SHP77 (cell line): Measurements from ENCODE around the gene EXOSC10.
"Not testable (repeated sequence)": the region's sequence is repeated elsewhere in the genome, so short reads cannot be mapped to it uniquely, and the experiment has no call there.

Experiments
- DNase-seq, 2 experiments: peaks; one replicate each; lab custom pipeline; 2025; lab: John Stamatoyannopoulos, UW

Gene EXOSC10

DNA sequence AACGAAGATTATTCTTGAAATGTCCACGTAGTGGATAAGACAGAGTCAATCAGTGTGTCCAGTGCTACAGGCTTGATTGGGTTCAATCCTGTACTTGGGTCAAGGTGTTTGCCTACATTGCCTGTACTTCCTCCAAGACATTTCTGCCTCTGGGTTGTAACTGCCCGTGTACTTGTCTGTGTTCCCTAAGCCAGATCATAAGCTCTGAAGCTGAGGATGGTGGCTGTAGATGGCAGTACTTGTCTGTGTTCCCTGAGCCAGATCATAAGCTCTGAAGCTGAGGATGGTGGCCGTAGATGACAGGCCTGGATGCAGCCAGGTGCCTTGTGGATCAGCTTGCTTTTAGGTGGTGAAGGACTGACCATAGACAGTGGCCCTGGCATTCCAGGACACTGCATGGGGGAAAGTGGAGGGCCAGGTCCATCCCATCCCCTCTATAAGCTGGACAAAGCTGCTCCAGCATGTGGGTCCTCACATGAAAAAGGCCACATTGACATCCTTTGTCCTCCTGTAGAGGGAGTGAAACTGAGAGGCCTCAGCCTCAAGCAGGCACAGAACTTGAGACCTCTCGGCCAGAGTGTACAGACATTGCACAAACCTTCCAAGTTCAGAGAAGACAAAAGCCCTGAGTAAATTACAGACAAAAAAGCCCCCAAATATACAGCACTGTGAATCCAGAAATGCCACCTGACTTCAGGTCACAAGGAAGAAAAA is 37.9 kb downstream of the EXOSC10 start:
- no peak for DNase-seq

DNA sequence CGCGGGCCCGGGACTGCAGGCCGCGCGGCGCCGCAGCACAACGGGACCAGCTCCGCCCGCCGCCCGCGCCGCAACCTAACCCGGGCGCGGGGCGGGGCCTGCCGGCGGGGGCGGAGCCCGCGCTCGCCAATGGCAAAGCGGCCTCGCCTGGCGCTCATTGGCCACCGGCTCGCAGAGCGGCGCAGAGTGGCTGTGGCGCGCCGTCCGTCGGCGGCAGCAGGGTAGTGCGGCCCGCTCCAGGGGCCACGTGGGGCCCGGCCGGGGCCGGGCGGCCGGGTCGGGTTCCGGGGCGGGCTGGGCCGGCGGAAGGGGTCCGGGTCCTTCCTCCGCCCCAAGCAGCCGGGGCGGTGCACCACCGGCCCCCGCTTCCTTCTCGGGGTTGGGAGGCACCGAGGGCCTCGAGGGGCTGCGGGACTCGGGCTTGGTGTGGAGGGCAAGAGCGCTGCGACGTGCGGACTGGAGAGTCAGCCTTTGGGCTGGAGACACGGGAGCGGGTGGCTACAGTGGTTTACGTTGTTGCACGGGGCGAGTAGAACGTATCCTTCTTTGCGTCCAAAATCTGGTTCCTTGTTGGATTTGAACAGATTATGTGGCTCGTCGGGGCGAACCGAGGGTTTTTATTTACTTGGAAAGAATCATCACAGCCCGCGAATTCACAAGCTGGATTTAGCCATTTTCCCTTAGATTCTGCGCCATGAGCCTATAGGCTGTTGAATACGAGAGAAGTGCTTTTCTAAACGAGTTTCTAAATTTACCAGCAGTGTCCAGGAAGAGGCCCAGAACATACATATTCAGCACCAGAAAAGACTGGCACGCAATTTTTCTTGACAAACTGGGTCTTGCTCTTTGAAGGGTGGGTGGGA is 39.5 kb downstream of the EXOSC10 start, which contains the start of gene SRM:
Gene SRM (minus strand): TSS at position 51 of the 863 bp plus-strand sequence. CDS start 75 bp downstream, outside the sequence.
- peak; percentile 68 to 89 for DNase-seq

DNA sequence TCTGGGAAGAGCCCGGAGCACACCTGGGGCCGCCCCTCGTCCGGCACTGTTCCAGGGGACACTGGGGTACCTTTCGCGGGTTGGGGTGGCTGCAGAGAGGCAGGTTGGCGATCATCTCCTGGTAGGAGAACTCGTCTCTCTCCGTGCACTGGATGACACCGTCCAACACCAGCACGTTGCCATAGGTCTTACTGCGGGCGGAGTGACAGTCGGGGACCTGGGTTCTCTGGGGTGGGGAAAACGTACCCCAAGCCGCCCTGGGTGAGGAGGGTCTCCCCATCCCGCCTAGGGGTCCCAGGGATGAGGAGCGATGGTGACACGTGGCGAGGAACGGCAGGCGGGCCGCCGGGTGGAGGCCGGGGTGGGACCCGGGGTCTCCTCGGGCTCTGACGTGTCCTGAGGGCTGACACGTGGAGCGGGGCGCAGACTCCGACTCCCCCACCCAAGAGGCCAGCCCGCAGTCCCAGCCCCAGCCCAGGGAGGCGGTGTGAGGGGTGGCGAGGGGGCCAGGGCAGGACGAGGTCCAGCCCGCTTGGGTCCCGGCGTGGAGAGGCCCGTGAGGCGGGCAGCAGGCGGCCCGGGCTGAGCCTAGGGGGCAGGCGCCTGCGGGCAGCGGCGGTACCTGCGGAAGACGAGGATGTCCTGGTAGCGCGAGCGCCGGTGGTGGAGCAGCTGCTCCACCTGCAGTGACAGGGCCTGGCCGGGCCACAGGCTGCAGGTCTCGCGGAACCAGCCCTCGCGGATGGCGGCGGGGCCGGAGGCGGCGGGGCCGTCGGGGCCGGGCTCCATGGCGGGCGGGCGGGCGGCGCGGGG is 40.3 kb downstream of the EXOSC10 start:
- DNase-seq, result no peak

DNA sequence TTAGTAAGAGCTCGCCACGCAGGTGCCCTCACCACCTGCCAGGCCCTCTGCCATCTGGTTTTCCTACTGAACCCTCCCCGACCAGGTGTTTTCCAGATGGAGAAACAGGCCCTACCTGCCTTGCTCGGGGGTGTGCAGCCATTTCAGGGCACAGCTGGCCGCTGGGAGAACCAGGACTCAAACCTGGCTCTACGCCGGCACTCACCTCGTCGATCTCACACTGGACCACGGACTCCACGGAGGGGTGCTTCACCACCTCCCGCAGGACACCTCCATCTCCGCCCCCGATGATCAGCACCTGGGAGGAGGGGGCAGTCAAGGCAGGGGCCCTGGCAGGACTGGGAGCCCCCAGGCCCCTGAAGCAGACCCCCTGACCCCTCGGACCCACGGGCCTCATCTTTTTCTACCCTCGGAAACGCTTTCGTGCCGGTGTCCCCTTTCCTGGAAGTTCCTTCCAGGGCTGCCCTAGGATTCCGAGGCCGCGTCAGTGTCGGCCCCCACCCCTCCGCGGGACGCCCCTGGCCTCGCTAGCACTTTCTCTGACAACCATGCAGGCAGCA is 41.0 kb downstream of the EXOSC10 start:
- no peak for DNase-seq

DNA sequence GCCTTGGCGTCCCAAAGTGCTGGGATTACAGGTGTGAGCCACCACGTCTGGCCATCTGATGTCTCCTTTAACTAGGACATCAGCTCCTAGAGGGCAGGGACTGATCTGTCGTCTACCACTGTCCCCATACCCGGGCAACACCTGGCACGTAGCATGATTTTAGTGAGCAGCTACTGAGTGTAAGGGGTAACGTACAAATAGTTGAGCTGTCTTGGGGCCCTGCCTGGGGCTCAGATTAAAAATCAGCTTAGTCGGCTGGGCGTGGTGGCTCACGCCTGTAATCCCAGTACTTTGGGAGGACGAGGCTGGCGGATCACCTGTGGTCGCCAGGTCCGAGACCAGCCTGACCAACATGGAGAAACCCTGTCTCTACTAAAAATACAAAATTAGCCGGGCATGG is 41.6 kb downstream of the EXOSC10 start:
- no peak for DNase-seq

DNA sequence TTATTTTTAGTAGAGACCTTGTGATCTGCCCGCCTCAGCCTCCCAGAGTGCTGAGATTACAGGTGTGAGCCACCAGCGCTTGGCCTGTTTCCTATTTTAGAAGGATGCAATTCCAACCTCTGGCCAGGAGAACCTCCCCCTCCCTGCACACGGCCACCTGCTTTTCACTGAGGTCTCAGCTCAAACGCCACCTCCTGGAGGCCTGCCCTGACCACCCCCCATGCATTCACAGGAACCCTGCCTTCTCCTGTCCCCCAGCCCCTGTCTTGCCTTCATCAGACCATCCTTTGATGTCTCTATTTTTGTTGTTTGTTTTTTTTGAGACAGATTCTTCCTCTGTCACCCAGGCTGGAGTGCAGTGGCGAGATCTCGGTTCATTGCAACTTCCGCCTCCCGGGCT is 42.2 kb downstream of the EXOSC10 start:
- DNase-seq, result peak in 1 of 2 experiments; percentile 13

DNA sequence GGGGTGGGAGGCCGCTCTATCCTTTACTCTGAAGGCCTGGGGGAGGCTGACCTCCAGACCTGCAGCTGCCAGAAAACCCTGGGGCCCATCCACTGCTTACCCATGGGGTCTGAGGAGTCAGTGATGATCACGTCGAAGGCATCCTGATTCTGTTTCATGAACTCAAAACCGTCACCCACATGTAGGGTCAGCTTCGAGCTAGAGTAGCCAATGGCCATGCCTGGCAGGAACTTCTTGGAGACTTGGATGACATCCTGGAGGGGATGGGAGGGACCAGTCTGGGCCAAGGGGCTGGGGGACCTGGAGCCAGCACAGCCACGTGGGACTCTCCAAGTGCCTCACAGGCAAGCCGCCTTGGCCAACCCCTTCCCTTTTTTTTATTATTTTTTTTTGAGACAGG is 43.2 kb downstream of the EXOSC10 start:
- no peak for DNase-seq

DNA sequence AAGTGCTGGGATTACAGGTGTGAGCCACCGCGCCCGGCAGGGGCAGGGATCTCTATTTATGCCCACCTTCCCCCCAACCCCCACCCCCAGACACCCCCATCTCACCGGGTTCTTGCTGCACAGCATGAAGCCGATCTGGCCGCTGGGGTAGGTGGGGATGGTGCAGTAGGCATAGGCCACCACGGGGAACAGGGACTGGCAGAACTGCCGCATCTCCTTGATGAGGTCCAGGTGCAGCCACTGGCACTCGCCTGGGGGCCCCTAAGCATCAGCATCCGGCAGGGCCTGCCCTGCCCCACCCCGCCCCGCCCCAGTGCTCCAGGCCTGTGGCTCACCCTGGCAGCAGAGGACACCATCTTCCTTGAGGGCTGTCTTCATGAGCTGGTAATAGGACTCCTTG is 44.0 kb downstream of the EXOSC10 start:
- no peak for DNase-seq

DNA sequence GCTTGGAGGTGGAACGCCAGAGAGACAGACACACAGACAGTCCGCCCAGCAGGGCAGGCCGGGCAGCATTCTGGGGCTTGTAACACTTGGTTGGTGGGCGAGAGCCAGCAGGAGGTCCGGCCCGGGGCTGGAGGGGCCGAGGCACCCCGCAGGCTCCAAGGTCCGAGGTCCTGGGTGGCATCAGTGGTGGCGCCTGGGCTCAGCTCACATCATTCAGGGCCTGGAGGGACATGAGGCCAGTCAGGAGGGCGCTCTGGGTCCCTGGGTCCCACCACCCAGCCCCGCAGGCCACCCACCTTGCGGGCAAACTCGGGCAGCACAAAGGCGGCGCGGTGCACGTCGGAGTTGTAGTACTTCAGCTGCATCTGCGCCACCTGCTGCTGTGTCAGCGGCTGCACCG is 45.0 kb downstream of the EXOSC10 start:
- DNase-seq, result no peak

DNA sequence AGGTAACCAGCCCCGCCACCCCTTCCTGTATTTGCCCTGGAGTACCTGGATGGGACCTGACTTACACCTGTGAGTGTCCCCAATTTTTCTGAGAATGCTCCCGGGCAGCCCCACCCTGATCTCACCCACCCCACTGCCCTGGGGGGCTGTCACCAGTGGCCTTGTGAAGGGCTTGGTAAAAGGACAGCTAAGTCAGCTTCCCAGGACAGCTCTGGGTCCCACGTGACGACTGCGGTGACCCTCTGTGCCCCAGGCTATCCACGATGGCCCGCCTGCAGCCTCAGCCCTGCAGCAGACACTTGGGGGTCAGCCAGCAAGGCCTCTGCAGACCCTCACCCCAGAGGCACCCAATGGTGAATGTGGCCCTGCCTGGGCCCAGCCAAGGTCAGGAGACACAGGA is 45.5 kb downstream of the EXOSC10 start:
- DNase-seq, result no peak

DNA sequence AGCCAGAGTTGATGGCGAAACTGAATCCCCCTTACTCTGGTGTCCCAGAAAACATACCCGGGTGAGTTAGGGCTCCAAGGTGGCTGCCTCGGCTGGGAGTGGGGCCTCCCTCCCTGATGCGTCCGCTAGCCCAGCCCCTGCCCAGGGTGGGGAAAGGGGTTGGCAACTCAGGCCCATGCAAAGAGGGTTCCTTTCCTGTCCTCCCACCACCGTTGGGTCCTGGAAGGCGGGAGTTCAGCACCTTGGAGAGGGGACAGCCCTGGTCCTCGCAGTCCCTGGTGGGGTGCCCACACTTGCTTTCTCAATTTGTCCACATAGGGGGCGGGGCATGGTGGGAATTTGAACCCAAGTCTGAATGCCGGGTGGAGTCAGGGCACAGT is 45.9 kb downstream of the EXOSC10 start:
- DNase-seq, result no peak

DNA sequence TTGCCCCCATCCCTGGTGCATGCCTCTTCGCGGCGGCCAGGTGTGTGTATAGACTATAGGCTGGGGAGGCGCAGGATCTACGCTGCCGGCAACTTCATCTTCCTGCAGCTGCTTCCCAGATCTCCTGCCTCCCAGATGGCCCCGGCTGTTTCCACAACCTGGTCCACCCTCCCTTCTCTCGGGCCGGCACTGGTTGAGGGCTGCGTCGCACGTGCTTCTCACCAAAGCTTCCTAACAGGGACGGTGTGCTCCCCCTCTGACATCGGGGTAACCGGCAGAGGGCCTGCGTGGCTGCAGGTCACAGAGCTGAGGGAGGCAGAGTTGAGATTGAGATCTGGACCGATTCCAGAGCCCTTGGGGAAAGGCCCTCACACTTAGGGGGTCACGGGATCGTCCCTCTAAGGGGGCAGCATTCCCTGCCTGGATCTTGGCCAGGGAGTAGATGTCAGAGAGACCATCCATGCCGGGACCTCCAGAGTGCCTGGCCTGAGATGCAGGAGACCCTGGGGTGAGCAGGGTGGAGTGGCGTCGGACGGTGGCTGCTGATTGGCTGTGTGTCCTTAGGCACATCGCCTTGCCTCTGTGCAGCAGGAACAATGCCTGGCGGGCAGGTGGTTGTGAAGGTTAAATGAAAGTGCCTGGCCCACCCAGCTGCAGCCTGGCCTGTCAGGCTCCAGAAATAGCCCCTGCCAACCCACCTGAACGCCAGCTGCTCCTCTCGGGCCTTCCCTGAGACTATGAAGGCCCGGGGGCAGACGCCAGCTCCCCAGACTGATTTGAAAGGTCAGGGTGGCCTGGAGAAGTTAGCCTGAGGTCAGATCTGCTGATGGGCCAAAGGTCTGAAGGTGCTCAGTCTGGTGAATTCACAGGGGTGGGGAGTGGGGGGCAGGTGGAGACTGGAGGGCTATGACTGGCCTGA is 46.6 kb downstream of the EXOSC10 start:
- peak; percentile 76 to 92 for DNase-seq

DNA sequence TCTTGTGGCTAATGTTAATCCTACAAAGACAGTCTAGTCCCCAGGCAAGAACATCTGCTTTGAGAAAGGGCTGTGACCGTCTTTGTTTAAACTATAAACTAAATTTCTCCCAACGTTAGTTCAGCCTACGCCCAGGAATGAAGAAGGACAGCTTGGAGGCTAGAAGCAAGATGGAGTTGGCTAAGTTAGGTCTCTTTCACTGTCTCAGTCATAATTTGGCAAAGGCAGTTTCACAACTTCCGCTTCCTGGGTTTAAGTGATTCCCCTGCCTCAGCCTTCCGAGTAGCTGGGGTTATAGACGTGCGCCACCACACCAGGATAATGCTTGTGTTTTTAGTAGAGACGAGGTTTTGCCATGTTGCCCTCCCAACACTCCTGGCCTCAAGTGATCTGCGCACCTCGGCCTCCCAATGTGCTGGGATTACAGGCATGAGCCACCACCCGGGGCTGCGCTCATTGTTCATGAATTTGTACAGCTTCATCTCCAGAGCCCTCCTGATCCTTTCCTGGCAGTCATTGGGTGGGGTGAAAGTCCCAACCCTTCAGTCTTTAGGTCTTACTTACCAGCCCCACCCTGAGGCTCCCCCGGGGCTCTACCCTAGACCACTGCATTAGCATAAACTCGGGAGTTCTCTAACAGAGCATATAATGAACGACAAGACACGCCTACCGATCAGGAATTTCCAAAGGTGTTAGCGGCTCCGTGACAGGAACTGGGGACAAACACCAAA is 47.7 kb downstream of the EXOSC10 start:
- DNase-seq, result no peak

DNA sequence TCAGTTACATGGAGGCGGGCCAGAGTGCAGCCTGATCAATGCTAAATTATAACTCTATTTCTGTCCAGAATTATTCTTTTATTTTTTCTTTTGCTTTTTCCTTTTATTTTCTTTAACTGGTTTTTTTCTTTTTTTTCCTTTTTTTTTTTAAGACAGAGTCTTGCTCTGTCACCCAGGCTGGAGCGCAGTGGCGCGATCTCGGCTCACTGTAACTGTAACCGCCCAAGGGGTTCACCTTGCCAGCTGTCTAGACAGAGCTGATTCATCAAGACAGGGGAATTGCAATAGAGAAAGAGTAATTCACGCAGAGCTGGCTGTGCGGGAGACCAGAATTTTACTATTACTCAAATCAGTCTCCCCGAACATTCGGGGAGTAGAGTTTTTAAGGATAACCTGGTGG is 48.5 kb downstream of the EXOSC10 start:
- DNase-seq, result not testable (repeated sequence)

DNA sequence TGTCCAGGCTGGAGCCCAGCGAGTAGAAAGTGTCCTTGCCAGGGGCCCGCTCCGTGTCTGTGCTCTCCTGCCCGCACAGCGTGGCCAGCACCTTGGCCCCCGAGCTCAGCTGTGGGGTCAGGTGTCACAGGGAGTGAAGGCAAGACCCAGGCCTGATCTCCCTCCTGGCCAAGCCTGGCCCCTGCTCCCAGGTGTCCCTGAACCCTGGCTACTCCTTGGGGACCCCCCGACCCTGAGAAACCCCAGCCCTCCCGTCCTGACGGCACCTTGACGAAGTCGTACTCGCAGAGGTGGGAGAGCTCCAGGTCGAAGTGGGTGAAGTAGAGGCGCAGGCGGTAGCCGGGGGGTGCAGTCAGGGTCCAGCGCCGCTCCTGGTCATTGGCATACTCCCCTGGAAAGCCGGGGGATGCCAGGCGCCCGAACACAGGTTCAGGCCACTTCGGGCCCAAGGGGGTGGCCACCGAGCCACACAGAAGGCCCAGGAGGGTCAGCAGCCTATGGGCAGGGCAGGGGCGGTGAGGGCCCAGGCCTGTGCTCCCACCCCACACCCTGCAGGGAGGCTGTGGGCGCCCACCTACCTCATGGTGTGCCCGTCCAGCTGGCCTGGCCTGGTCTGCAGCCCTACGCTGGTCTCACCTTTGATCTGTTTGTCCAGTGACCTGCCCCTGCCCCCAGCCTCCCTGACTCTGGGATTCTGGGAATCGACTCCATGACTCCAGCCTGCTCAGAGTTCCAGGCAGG is 52.9 kb downstream of the EXOSC10 start, which contains the start of gene MASP2:
Gene MASP2 (minus strand): TSS at position 615 of the 741 bp plus-strand sequence. CDS start 32 bp downstream, at position 583.
- DNase-seq, result no peak

DNA sequence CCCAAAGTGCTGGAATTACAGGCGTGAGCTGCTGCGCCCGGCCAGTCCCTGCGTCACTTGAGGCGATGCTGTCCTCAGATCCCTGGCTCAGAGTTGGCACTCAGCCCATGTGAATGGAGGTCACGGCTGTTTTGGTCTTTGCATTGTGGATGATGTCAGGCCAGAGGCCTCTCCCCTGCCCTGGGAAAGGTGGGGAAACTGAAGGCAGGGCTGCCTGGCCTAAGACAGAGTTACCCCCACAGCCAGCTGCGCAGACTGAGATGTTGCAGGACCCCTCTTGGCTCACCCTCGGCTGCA is 53.5 kb downstream of the EXOSC10 start:
- peak; percentile 47 to 70 for DNase-seq

DNA sequence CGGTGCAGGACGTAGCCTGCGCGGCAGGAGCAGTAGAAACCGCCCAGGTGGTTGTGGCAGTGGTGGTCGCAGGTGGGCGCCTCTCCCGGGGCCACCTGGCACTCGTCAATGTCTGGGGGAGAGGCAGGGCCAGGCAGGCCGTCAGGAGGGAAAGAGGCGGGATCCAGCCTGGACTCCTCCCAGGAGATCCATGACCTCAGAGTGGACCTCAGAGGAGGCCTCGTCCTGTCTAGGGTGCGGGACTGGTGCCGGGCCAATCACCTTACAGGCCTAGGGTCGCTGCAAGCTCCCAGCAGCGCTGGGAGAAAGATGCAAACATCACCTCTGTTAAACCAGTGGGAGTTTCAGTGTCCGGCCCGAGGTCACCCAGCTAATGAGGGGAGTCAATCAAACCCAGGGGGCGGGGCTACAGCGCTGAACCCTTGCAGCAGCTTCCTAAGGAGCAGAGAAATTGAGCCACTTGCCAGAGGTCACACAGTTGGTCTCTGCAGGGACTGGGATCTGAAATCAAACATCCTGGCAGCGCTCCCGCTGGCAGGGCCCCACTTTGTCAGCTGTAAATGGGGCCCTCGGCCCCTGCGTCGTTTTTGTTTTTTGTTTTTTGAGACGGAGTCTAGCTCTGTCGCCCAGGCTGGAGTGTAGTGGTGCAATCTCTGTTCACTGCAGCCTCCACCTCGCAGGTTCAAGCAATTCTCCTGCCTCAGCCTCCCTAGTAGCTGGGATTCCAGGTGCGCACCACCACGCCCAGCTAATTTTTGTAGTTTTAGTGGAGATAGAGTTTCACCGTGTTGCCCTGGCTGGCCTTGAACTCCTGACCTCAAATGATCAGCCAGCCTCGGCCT is 54.0 kb downstream of the EXOSC10 start:
- no peak for DNase-seq

DNA sequence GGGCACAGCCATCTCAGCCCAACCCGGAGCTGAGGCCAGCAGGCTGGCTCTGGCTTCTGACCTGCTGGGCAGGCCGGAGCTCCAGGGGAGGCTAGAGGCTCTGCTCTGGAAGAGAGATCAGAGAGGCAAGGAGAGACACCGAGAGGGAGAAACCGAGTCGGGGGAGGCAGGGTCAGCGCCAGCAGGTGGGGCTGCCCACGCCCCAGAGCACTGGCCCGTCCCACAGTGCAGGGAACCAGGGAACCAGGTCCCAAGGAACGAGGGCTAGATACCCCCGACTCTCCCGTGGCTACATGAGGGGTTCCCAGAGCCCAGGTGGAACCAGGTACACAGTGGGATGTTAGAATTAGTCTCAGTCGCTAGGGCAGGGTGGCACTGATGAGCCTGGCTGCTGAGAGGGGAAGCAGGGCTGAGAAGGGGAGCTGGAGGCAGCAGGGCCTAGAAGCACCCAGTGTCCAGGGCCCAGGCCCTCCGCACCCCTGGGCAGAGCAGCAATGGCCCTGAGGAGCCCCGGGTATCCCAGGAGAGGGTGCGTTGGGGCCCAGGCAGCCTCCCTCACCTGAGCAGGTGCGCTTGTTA is 54.7 kb downstream of the EXOSC10 start:
- no peak for DNase-seq
